A172 (cell line): ENCODE results near the gene BAIAP2. TPM values are rescaled to one million over a fixed set of nuclear protein-coding genes. Genes with fewer than 3 reads are reported as not detected.

Experiments used
- DNase-seq: peaks from one replicate; pipeline ENCODE4 v3.0.0-alpha.2; 2015; ENCODE audit warnings: low spot score
- total RNA-seq: library from RNA; depleted of rRNA; stranded (reverse); fragments of >200 nt; shearing (Covaris generic); gene quantifications from 2 replicates; pipeline ENCODE4 v1.2.3, GENCODE V29; 2014; rRNA removed

BAIAP2 gene
- 83.1 and 89.5 TPM in 2 replicates for total RNA-seq

GRCh38 chr17:81034779-81035520 lies at the start of gene BAIAP2:
Gene BAIAP2 (plus strand): TSS chr17:81035151. CDS start chr17:81035255, 104 bp downstream.
- peak; percentile 87 for DNase-seq

DNA sequence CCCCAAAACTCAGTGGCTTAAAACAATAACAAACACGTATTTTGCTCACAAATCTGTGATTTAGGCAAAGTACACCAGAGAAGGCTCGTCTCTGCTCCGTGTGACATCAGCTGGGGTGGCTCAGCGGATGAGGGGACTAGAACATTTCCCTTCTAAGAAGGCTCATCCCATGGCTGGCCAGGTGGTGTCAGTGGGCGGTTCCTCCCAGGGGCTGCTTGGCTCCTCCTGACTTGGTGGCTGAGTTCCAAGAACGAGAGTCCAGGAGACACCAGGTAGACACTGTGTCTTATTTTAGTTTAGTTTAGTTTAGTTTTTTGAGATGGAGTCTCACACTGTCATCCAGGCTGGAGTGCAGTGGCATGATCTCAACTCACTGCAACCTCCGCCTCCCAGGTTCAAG lies 48.9 kb upstream of the BAIAP2 start:
- DNase-seq, result no peak

DNA sequence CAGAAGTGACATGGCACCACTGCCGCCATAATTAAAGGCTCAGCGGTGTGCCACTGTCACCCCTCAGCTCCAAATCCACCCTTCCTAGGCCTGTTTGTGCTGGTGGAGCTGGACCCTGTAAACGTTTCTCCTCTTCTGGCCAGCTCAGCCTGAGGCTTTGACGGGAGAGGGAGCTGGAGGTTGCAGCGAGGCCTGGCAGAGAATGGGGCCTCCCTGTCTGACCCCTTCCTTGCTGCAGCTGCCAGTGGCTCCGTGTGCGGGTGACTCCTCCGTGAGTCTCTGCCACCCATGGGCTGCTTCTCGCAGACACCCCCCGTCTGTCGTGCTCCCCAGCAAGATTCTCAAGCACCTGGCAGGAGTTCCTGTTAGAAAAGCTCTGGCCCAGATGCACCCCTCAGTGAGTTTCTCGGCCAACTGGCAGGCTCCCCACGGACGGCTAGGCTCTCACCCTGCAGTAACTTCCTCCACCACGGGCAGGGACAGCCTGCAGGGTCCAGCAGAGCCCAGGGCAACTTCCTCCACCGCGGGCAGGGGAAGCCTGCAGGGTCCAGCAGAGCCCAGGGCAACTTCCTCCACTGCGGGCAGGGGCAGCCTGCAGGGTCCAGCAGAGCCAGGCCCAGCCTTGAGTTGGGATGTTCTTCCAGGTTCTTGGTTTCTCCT lies 48.0 kb upstream of the BAIAP2 start:
- DNase-seq, result no peak

GRCh38 chr17:80987941-80988461 lies 47.0 kb upstream of the BAIAP2 start:
- no peak for DNase-seq

- no peak for DNase-seq
These were observed 45.4 kb upstream of the BAIAP2 start for GRCh38 chr17:80989586-80989913.

DNA sequence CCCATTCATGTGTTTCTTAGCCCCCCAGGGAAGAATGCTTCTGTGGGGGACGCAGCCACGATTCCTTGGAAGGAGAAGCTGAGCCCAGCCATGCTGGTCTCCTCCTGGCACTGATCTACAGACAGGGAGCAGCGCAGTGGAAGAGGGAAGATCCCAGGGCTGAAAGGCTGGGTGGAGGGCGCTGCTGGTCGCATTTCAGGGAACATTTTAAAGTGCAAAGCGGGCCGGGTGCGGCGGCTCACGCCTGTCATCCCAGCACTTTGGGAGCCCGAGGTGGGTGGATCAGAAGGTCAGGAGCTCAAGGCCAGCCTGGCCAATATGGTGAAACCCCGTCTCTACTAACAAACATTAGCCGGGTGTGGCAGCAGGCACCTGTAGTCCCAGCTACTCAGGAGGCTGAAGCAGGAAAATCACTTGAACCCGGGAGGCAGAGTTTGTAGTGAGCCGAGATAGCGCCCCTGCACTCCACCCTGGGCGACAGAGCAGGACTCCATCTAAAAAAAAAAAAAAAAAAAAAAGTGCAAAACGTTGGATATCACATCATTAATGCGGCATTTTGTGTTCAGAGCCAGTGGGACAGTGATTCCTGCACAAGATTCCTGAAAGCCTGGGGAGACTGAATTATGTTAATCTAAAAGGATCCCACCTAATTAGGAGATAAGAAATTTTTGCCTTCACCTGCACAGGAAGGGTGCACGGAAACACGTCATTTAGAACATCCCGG lies 43.9 kb upstream of the BAIAP2 start:
- no peak for DNase-seq

DNA sequence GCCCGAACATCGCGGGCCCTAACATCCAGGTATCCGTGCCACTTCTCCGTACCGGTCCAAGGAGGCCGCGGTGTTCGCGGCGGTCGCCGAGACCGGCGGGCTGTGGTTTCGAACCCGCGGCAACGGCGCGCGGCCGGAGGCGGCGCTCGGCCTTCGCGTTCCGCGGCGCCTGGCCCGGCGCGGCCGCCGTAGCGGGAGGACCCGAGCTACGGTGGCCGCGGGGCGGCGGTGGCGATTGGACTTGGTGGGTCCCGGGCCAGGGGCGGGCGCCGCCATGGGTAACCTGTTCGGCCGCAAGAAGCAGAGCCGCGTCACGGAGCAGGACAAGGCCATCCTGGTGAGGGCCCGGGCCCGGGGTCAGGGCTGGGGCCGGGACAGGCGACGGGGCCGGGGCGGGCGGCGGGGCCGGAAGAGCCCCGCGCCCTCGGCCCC lies 43.3 kb upstream of the BAIAP2 start, which contains the start of gene CHMP6:
Gene CHMP6, plus strand, starts transcription at position 197 of the 432 bp plus-strand sequence. Its CDS starts 78 bp downstream, at position 275.
- no peak for DNase-seq

- DNase-seq, result no peak
These were observed 42.6 kb upstream of the BAIAP2 start for GRCh38 chr17:80992077-80992947.

DNA sequence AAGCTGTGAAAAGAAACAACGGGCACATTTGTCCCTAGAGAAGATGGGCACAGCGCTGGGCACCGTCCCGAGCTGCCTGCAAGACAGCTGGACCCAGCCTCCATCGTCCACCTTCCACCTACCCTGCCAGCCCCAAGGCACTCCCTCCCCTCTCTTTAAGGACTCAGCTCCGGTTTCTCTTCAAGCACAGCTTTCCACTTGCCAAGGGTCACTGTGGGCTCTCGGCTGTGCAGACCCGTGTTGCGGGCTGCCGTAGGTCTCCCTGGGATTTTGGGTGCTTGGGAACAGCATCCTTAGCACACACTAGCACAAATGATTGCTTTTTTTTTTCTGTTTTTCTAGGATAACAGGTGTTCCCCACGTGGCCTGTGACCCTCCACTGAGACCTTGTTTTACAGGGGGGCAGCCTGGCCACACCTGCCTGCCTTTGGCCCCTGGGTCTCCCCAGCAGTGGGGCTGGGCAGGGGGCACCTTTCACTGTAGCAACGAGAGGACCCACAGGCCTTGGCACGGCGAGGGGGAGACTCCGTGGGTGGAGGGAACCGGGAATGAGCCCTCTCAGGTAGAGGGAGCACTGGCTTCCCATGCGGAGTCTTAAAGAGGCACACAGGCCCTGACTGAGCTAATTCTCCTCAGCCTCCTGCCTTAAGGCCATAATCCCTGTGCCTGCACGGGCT lies 41.9 kb upstream of the BAIAP2 start:
- no peak for DNase-seq

DNA sequence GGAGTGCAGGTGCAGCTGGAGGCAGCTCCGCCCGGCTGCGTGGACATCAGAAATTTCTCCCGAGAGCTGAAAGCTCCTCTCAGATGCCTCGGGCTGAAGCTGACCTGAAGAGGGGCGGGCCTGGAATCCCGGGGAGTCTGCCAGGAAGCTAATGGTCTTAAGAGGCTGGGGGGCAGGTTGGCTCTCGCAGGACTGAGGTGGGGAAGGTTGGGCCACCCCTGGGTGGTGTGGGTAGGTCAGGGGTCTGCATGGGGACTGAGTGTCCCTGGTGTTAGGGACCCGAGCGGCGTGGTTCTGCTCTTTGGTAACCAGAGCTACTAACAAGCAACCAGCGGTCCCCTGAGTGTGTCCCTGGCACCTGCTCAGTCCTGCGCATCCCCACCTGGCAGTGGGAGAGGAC lies 39.8 kb upstream of the BAIAP2 start:
- no peak for DNase-seq

GRCh38 chr17:80996422-80997305 lies 38.3 kb upstream of the BAIAP2 start:
- no peak for DNase-seq

DNA sequence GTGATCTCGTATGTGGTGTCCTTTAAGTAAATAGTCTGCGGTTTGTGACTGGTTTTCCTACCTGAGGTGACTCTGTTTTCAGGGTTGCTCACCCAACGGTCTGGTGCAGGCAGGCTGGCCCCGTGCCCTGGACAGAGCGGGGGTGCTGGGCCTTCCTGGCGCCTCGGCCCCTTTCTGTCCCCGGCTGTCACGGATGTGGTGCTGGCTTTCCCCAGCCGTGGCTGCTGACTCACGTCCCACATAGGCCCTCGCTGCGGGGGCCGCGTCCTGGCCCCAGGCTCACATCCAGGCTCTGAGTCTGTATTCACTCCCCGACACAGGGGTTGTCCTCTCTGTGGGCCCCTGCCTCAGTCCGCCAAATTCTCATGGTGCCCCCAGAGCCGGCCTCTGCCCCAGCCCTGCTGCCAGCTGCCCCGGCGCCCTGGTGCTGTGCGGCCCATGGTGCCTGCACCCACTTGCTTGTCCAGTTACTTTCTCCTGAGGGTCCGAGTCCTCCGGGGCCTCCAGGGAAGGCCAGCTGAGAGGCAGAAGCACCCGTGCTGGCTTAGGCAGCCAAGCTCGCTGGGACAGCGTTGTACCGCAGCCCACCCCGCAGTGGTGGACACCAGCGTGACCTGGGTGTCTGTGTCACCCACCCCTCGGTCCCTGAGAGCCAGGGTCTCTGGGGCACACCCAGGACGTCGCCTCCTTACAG lies 37.4 kb upstream of the BAIAP2 start:
- peak; percentile 91 for DNase-seq

- DNase-seq, result no peak
These were observed 36.7 kb upstream of the BAIAP2 start for GRCh38 chr17:80998118-80998747.

DNA sequence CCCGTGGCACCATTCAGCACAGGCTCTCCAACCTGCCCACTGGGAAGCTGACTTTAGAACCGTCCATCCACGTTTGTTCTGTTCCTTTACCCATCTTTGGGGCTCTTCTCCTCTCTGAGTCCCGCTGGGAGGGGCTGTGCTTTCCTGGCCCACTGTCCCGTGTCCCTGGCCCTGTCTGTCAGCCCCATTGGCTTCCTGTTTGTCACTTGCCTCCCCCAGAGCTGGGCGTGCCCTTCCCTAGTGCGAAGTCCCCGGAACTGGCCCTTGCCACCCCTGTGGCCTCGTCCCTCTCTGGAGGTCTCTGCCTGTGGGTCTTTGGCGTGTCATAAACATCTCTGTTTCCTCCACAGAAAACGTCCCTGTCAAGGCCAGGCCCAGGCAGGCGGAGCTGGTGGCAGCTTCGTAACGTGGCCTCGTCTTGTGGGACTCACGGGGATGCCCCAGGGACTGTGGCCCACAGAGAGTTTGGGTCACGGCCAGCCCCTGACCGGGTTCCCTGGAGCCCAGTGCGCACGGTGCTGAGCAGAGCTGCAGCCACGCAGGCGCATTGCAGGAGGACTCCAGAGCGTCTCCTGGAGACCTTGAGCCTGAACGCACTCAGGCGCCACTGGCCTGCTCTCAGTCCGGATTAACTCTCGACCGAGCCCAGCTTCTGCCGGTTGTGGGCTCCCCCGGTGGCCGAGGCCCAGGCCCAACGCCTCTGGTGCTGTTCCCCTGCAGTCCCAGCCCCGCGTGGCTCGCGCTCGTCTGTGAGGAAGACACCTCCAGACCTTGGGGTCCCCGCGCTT lies 36.0 kb upstream of the BAIAP2 start:
- DNase-seq, result no peak

DNA sequence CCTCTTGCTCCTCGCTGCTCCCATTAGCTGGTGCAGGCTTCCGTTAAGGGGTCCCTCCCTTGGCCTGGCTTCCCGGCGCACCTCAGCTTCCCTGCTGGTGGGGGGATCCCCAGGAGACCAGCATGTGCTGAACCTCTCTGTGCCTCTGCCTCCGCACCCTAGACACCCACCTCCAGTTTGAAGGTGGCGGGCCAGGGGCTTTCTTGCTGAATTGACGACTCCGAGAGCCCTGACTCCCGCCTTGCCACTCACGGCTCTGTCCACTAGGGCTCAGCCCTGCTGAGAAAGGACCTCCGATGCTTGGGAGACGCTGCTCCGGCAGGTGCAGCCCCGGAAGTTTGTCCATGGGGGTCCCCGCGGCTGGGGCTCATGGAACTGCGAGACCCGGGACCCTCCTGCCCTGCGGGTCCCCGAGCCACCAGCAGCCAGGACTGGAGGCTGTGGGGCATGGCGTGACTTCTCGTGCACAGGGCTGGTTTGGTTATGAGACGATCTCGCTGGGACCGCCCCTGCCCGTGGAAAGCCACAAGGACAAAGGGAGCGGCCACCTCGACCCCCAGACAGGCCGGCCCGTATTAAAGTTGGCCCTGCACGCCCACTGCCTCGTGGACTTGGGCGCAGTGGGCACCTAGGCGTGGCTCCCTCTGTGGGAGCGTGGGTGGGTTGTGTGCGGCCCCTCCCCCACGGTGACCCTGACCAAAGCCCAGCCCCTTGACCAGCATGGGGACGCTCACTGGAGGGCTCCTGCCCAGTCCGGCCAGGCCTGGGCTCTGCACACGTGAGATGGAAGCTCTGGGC lies 35.2 kb upstream of the BAIAP2 start:
- DNase-seq, result no peak

DNA sequence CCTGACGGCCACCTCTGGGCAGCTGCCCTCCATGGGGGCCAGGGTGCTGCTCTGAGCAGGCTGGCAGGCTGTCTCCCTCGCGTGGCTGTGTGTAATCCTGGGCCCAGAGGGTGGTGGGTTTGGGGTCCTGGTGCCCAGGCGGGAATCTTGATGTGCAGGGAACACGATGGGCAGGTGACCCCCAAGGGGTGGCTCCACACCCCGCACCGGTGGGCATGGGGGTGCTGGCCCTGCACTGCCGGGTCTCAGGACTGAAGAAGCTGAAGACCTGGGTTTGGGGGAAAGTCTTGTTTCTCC lies 34.7 kb upstream of the BAIAP2 start:
- no peak for DNase-seq

GRCh38 chr17:81000631-81001357 lies 34.2 kb upstream of the BAIAP2 start:
- DNase-seq, result no peak
